MM.1S (cell line): ENCODE measurements around the gene SMC3.

ENCODE experiments used
- DNase-seq: peaks from one replicate; pipeline ENCODE4 v3.0.0-alpha.2; 2015
- H2AFZ ChIP-seq: fragments of 300-600 bp; sonication (generic); 2 replicates; pipeline ENCODE4 v1.6.0; 2016; ENCODE audit warnings: antibody characterized with exemption, low read length
- H3F3A ChIP-seq: fragments of 300-600 bp; sonication (generic); 2 replicates; pipeline ENCODE4 v1.6.1; 2016; ENCODE audit warnings: mild to moderate bottlenecking, antibody characterized with exemption, low read length, moderate library complexity, mixed read lengths; ENCODE audit not compliant: insufficient read depth
- H3K27ac ChIP-seq: fragments of 300-600 bp; sonication (generic); 2 replicates; pipeline ENCODE4 v1.5.1; 2016; ENCODE audit warnings: mild to moderate bottlenecking, low read length
- H3K27me3 ChIP-seq: fragments of 300-600 bp; sonication (generic); replicated peaks from 2 replicates; pipeline ENCODE4 v1.6.0; 2016; ENCODE audit warnings: low read length; ENCODE audit not compliant: insufficient read depth
- H3K36me3 ChIP-seq: fragments of 300-600 bp; sonication (generic); replicated peaks from 2 replicates; pipeline ENCODE4 v1.6.1; 2016; ENCODE audit warnings: mild to moderate bottlenecking, low read length, mixed read lengths; ENCODE audit not compliant: insufficient read depth
- H3K4me1 ChIP-seq: fragments of 300-600 bp; sonication (generic); 2 replicates; pipeline ENCODE4 v1.6.1; 2016; ENCODE audit warnings: low read length, mixed read lengths
- H3K4me2 ChIP-seq: fragments of 300-600 bp; sonication (generic); 2 replicates; pipeline ENCODE4 v1.6.0; 2016; ENCODE audit warnings: low read depth, low read length
- H3K4me3 ChIP-seq: fragments of 300-600 bp; sonication (generic); 2 replicates; pipeline ENCODE4 v1.5.1; 2016; ENCODE audit warnings: low read length, mixed read lengths
- H3K79me2 ChIP-seq: fragments of 300-600 bp; sonication (generic); 2 replicates; pipeline ENCODE4 v1.6.1; 2016; ENCODE audit warnings: mixed run types, low read length, mixed read lengths
- H3K9ac ChIP-seq: fragments of 300-600 bp; sonication (generic); 2 replicates; pipeline ENCODE4 v1.6.1; 2016; ENCODE audit warnings: low read length, mixed read lengths
- H3K9me2 ChIP-seq: fragments of 300-600 bp; sonication (generic); replicated peaks from 2 replicates; pipeline ENCODE4 v1.6.1; 2016; ENCODE audit warnings: mild to moderate bottlenecking, low read length, mixed read lengths; ENCODE audit not compliant: insufficient read depth
- H3K9me3 ChIP-seq: fragments of 300-600 bp; sonication (generic); replicated peaks from 2 replicates; pipeline ENCODE4 v1.6.1; 2016; ENCODE audit warnings: mild to moderate bottlenecking, low read length, mixed read lengths; ENCODE audit not compliant: insufficient read depth
- H4K20me1 ChIP-seq: fragments of 300-600 bp; sonication (generic); 2 replicates; pipeline ENCODE4 v1.6.1; 2016; ENCODE audit warnings: mild to moderate bottlenecking, low read length, moderate library complexity, mixed read lengths; ENCODE audit not compliant: insufficient read depth
- CTCF ChIP-seq: fragments of 300-600 bp; sonication (generic); IDR thresholded peaks from 2 replicates; pipeline ENCODE4 v1.5.1; 2016; ENCODE audit warnings: antibody characterized with exemption, low read length, mixed read lengths
- EZH2 ChIP-seq: fragments of 300-600 bp; sonication (generic); optimal IDR thresholded peaks from 2 replicates; pipeline ENCODE3; 2017; ENCODE audit warnings: low read depth, mild to moderate bottlenecking, antibody characterized with exemption, low read length, mixed read lengths
- EZH2phosphoT487 ChIP-seq: fragments of 300-600 bp; sonication (generic); IDR thresholded peaks from 2 replicates; pipeline ENCODE4 v1.6.1; 2018; ENCODE audit warnings: antibody characterized with exemption, low read length

Gene SMC3

GRCh38 chr10:110549211-110549610, 18.3 kb upstream of the SMC3 start:
- Histone ChIP-seq H3K36me3 (no peaks in the 10 kb centered on the region), H3K79me2 (no peaks in the 10 kb centered on the region), H4K20me1 (no peaks in the 10 kb centered on the region), H3K4me1 (peaks cover 4% of the 10 kb centered on the region; the same call in 1 of the 2 replicates), H3K27me3 (no peaks in the 10 kb centered on the region), H3K4me3 (no peak overlapping the region), H3K27ac (no peak overlapping the region), H3K9me3 (no peaks in the 10 kb centered on the region), H3K4me2 (no peak overlapping the region), H2AFZ (no peak overlapping the region), H3K9me2 (no peaks in the 10 kb centered on the region), H3K9ac (no peak overlapping the region), H3F3A (no peaks in the 10 kb centered on the region)
- no peak for DNase-seq
- TF ChIP-seq EZH2phosphoT487 (no peak), CTCF (no peak), EZH2 (no peak)

- Histone ChIP-seq H2AFZ (no peak overlapping the region), H3K4me1 (no peaks in the 10 kb centered on the region), H3K4me2 (no peak overlapping the region), H4K20me1 (no peaks in the 10 kb centered on the region), H3K9ac (no peak overlapping the region), H3K9me3 (no peaks in the 10 kb centered on the region), H3K9me2 (no peaks in the 10 kb centered on the region), H3K27ac (no peak overlapping the region), H3K27me3 (no peaks in the 10 kb centered on the region), H3K4me3 (no peak overlapping the region), H3K36me3 (no peaks in the 10 kb centered on the region), H3F3A (no peaks in the 10 kb centered on the region), H3K79me2 (no peaks in the 10 kb centered on the region)
- DNase-seq, result no peak
- TF ChIP-seq EZH2phosphoT487, result no peak
- no peak for TF ChIP-seq EZH2
- TF ChIP-seq CTCF, result no peak
Measured at GRCh38 chr10:110553905-110554304, 13.6 kb upstream of the SMC3 start.

- Histone ChIP-seq H4K20me1 (no peaks in the 10 kb centered on the region), H3K9me3 (no peaks in the 10 kb centered on the region), H3F3A (no peaks in the 10 kb centered on the region), H3K79me2 (no peaks in the 10 kb centered on the region), H3K4me3 (no peak overlapping the region), H3K27me3 (no peaks in the 10 kb centered on the region), H3K36me3 (no peaks in the 10 kb centered on the region), H3K27ac (no peak overlapping the region), H2AFZ (no peak overlapping the region), H3K4me2 (no peak overlapping the region), H3K9ac (no peak overlapping the region), H3K4me1 (no peaks in the 10 kb centered on the region), H3K9me2 (no peaks in the 10 kb centered on the region)
- TF ChIP-seq CTCF, result no peak
- TF ChIP-seq EZH2phosphoT487, result no peak
- TF ChIP-seq EZH2, result no peak
- DNase-seq, result no peak
Measured at GRCh38 chr10:110556296-110556695, 11.2 kb upstream of the SMC3 start.
